Breast epithelium (tissue), 3 donors: ENCODE data around the gene CD99.

ENCODE experiments used
- CTCF ChIP-seq, 3 donors: fragments of 450-650 bp; IDR thresholded peaks; one replicate each; pipeline ENCODE4 v1.5.1; 2016 to 2017; ENCODE audit warnings: antibody characterized with exemption in 3 of 3, mild to moderate bottlenecking in 3 of 3, moderate library complexity in 3 of 3
- POLR2A ChIP-seq: fragments of 450-650 bp; IDR thresholded peaks from one replicate; pipeline ENCODE4 v1.6.1; 2016; ENCODE audit warnings: antibody characterized with exemption, mild to moderate bottlenecking, moderate library complexity
- POLR2AphosphoS5 ChIP-seq, 3 donors: sonication (generic); formaldehyde crosslinking; IDR thresholded peaks; one replicate each; pipeline ENCODE4 v1.6.1; 2017; ENCODE audit warnings: antibody characterized with exemption in 3 of 3

GRCh38 chrX:2708592-2709188 lies 17.6 kb downstream of the CD99 start:
- TF ChIP-seq CTCF (IDR thresholded peaks at IDR 0.05) (no peak), POLR2AphosphoS5 (IDR thresholded peaks at IDR 0.05) (no peak), POLR2A (no peak)
